ENCODE data around the gene ZRANB3. TPM values are rescaled to one million over a fixed set of nuclear protein-coding genes. Genes with fewer than 3 reads are reported as not detected.

The ZRANB3 gene
- total and polyA plus RNA-seq, 10 of the 15 experiments (the other 5 are each of a cell fraction or from before 2014, with no cell fraction given) = 5.6 to 11.4 (median 9.9) TPM

GRCh38 chr2:135337071-135337470, 193.9 kb downstream of the ZRANB3 start:
- no peaks in the 10 kb centered on the region for H3K36me3 ChIP-seq (ENCODE audit: control insufficient read depth in 2 of 2, insufficient read depth in 2 of 2, low read length in 1 of 2)
- no peak for TF ChIP-seq ZBTB11 (CRISPR knock-in tag; IDR thresholded peaks at IDR 0.05)
- no peak for TF ChIP-seq CHD2 (IDR thresholded peaks at IDR 0.05; ENCODE audit: borderline replicate concordance, low read depth, low read length)
- TF ChIP-seq SPI1 (IDR thresholded peaks at IDR 0.05; ENCODE audit: borderline replicate concordance, insufficient read depth, low read depth, low read length) = no peak
- no peak for TF ChIP-seq ATF3 (IDR thresholded peaks at IDR 0.05; ENCODE audit: borderline replicate concordance, extremely low read depth, low read depth, low read length)
- no peak for TF ChIP-seq WRNIP1 (IDR thresholded peaks at IDR 0.05; ENCODE audit: borderline replicate concordance, low read depth, low read length)
- FAIRE-seq (no peak), DNase-seq (ENCODE audit: low read depth, low spot score) (no peak), ATAC-seq (no peak)
- H3K9me3 ChIP-seq (replicated peaks; ENCODE audit: control insufficient read depth, insufficient read depth, low read length) = no peaks in the 10 kb centered on the region
- ChIA-PET CTCF (no interaction called here), RAD21 (ENCODE audit: unreplicated experiment) (no interaction called here), SMC1A (ENCODE audit: uncharacterized antibody, unreplicated experiment) (no interaction called here), POLR2A (no interaction called here)
- WGBS (ENCODE audit: insufficient coverage, insufficient replicate concordance, low lambda C conversion rate, missing lambda C conversion rate) = 98% methylated on average over 3 of the region's 3 CpGs
- H3K4me1 ChIP-seq (ENCODE audit: control insufficient read depth, insufficient read depth, low read length) = no peaks in the 10 kb centered on the region
- no TSS peak for BruUV-seq (replicated peaks)
- in situ Hi-C loops (cut with MboI) (no loop called here), intact Hi-C loops (cut with micrococcal nuclease; ENCODE audit: unreplicated experiment) (no loop called here)
- H3K4me2 ChIP-seq (ENCODE audit: control insufficient read depth, insufficient read depth) = no peak overlapping the region
- no peaks in the 10 kb centered on the region for H3K27me3 ChIP-seq (replicated peaks in 1 of 2; ENCODE audit: control insufficient read depth in 2 of 2, insufficient read depth in 2 of 2, low read length in 1 of 2)
- H3K9ac ChIP-seq (ENCODE audit: control insufficient read depth, insufficient read depth, low read length) = no peak overlapping the region
- H4K20me1 ChIP-seq (ENCODE audit: control insufficient read depth, insufficient read depth) = no peaks in the 10 kb centered on the region
- H3K27ac ChIP-seq (ENCODE audit: control insufficient read depth, insufficient read depth) = no peak overlapping the region
- H3K4me3 ChIP-seq = no peak overlapping the region
- H2AFZ ChIP-seq (ENCODE audit: control insufficient read depth, low read depth, low read length) = no peak overlapping the region
- no peaks in the 10 kb centered on the region for H3K79me2 ChIP-seq (ENCODE audit: control insufficient read depth, insufficient read depth, low read length)

Data from GM12878 (cell line).